Thoracic aorta (tissue), 2 donors: Measurements from ENCODE around the gene COA6. TPM values are rescaled to one million over a fixed set of nuclear protein-coding genes. Genes with fewer than 3 reads are reported as not detected.

Source experiments
- ATAC-seq: fragments of 150-250 bp; one replicate; pipeline ENCODE4 v1.8.0; 2017; ENCODE audit warnings: low read depth; ENCODE audit not compliant: insufficient number of reproducible peaks, low FRiP score
- DNase-seq: peaks from one replicate; pipeline ENCODE4 v3.0.0-alpha.2; 2020; ENCODE audit warnings: low spot score
- H3K27ac ChIP-seq, 2 donors: fragments of 200-600 bp; sonication (generic); 1 replicate in 1 of 2; 2 replicates in 1 of 2; pipeline ENCODE4 v1.5.1; 2016; ENCODE audit warnings: mild to moderate bottlenecking in 2 of 2, moderate library complexity in 2 of 2
- H3K27me3 ChIP-seq: fragments of 200-600 bp; sonication (generic); replicated peaks from 2 replicates; pipeline ENCODE4 v1.6.0; 2016; ENCODE audit warnings: mild to moderate bottlenecking; ENCODE audit not compliant: insufficient read depth
- H3K36me3 ChIP-seq: fragments of 200-600 bp; sonication (generic); one replicate; pipeline ENCODE4 v1.5.1; 2016
- H3K4me1 ChIP-seq, 2 donors: fragments of 200-600 bp; sonication (generic); 1 replicate in 1 of 2; 2 replicates in 1 of 2; pipeline versions ENCODE4 v1.5.1 to v1.6.0; 2016; ENCODE audit warnings: low read depth in 2 of 2, mild to moderate bottlenecking in 1 of 2; ENCODE audit not compliant: control insufficient read depth in 1 of 2
- H3K4me3 ChIP-seq: fragments of 200-600 bp; sonication (generic); 2 replicates; pipeline ENCODE4 v1.5.1; 2016; ENCODE audit warnings: mild to moderate bottlenecking
- H3K9me3 ChIP-seq: fragments of 200-600 bp; sonication (generic); 2 replicates; pipeline ENCODE4 v1.5.1; 2016
- CTCF ChIP-seq: fragments of 200-600 bp; sonication (generic); IDR thresholded peaks from one replicate; pipeline ENCODE4 v1.5.1; 2019; ENCODE audit warnings: antibody characterized with exemption
- total RNA-seq, 2 donors: library from RNA; depleted of rRNA; stranded (reverse); fragments of >200 nt; gene quantifications; one replicate each; pipeline versions ENCODE4 v1.1.0 to v1.2.3, GENCODE V29; 2016

The COA6 gene
- total RNA-seq, 2 donors from 2014 or later = 3.4 TPM; not detected in 1

DNA sequence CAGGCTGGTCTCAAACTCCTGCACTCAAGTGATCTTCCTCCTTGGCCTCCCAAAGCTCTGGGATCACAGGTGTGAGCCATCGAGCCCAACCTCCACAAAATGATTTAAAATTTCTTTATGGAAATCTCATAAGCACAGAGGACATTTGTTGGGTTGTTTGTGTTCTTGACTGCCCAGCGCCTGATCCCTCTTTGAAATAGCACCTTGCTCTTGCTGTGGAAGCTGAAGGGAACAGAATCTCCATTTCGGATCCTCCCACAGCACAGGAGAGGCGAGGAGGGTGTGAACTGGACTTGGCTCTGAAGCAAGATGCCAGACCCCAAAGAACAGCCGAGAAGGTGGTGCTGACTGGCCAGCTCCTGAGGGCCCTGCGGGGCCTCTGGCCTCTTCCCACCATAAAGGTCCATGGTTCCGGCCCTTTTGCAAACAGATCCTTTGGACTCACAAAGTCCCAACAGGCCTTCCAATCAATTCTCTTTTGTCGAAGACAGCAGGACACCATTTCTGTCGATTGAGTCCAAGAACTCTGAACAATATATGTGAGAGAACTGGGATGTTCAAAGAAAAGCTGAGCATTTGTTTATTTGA is 45.6 kb upstream of the COA6 start:
- H3K27ac ChIP-seq = no peak overlapping the region
- DNase-seq (no peak), ATAC-seq (no peak)
- no peak for TF ChIP-seq CTCF
- peaks cover 0 to 11% of the 10 kb centered on the region in 2 donors for H3K4me1 ChIP-seq
- H3K4me3 ChIP-seq = no peak overlapping the region
- no peaks in the 10 kb centered on the region for H3K27me3 ChIP-seq
- H3K9me3 ChIP-seq = no peaks in the 10 kb centered on the region
- H3K36me3 ChIP-seq = no peaks in the 10 kb centered on the region

GRCh38 chr1:234330843-234331215 is 42.4 kb upstream of the COA6 start:
- H3K27me3 ChIP-seq = no peaks in the 10 kb centered on the region
- no peak overlapping the region for H3K27ac ChIP-seq
- TF ChIP-seq CTCF = no peak
- no peaks in the 10 kb centered on the region for H3K36me3 ChIP-seq
- peaks cover 0 to 11% of the 10 kb centered on the region in 2 donors for H3K4me1 ChIP-seq
- DNase-seq = no peak
- no peak for ATAC-seq
- H3K9me3 ChIP-seq = no peaks in the 10 kb centered on the region
- H3K4me3 ChIP-seq = no peak overlapping the region

DNA sequence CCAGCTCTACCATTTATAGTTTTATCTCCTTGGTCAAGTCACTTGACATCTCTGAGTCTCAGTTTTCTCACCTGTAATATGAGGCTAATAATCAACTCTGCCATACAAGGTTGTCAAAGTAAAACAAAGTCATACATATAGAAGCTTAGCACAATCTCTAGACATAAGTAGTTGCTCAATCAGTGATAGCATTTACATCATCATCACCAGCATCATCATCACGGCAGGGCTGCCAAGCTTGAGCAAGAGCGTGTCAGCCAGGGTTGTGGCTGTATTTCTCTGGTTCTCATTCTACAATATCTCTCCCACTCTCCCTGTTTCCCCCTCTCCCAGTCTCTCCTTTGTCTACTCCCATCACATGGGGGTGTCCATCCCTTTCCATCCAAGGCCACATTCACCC is 41.7 kb upstream of the COA6 start:
- Histone ChIP-seq H3K36me3 (no peaks in the 10 kb centered on the region), H3K27me3 (no peaks in the 10 kb centered on the region), H3K4me1 (peaks cover 0 to 10% of the 10 kb centered on the region in 2 donors), H3K27ac (no peak overlapping the region), H3K9me3 (no peaks in the 10 kb centered on the region), H3K4me3 (no peak overlapping the region)
- no peak for DNase-seq
- TF ChIP-seq CTCF = no peak
- no peak for ATAC-seq

DNA sequence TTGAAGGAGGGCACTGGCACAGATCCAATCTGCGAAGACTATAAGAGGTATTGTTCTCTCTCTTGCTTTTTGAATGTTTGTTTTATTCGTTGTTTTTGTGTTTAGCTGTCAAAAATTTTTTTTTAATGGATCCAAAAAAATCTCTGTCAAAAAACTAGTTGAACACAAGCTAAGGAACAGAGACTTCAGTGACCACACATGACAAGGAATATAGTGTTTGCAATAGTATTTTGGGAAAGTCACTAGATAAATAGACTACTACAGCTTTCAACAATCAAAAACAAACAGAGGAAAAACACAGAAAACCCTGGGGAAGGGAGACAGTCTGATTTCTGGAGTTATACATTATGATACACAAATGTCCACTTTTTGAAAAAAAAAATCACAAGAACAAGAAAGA is 36.9 kb upstream of the COA6 start:
- ATAC-seq = no peak
- H3K4me3 ChIP-seq = no peak overlapping the region
- H3K27me3 ChIP-seq = no peaks in the 10 kb centered on the region
- no peaks in the 10 kb centered on the region for H3K4me1 ChIP-seq
- no peak for TF ChIP-seq CTCF
- H3K36me3 ChIP-seq = no peaks in the 10 kb centered on the region
- H3K27ac ChIP-seq = no peak overlapping the region
- no peaks in the 10 kb centered on the region for H3K9me3 ChIP-seq
- no peak for DNase-seq

DNA sequence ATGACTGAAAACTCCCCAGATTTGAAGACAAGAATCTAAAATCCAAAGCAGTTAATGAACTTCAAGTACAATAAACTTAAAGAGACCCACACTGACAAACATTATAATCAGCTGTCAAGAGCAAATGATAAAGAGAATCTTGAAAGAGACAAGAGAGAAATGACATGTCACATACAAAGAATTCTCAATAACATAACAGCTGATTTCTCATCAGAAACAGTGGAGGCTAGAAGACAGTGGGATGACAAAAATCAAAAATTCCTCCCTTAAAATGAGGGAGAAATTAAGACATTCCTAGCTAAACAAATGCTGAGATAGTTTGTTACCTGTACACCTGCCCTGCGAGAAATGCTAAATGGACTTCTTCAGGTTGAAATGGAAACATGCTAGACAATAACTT is 36.0 kb upstream of the COA6 start:
- H3K27ac ChIP-seq = no peak overlapping the region
- no peak overlapping the region for H3K4me3 ChIP-seq
- ATAC-seq (no peak), DNase-seq (no peak)
- no peaks in the 10 kb centered on the region for H3K4me1 ChIP-seq
- TF ChIP-seq CTCF = no peak
- no peaks in the 10 kb centered on the region for H3K9me3 ChIP-seq
- H3K27me3 ChIP-seq = no peaks in the 10 kb centered on the region
- H3K36me3 ChIP-seq = no peaks in the 10 kb centered on the region
